ENCODE measurements around the gene VASP. TPM values are rescaled to one million over a fixed set of nuclear protein-coding genes. Genes with fewer than 3 reads are reported as not detected.

Gene VASP
- total RNA-seq, 4 donors from 2014 or later: 47.0 to 132 (median 68.7) TPM

DNA sequence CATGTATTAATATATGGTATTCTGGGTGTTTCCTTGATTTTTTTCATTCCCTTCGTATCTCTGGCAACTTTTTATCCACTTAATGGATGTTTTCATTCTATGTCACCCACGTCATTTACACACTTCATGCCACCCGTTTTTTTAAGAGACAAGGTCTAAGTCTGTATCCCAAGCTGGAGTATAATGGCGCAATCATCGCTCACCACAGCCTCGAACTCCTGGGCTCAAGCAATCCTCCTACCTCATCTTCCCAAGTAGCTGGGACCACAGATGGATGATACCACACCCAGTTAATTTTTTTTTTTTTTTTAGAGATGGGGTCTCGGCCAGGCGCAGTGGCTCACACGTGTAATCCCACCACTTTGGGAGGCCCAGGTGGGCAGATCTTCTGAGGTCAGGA is 3.4 kb upstream of the VASP start:
- DNase-seq (ENCODE audit: low spot score) (no peak), ATAC-seq (ENCODE audit: low FRiP score) (no peak)
- TF ChIP-seq, protein P1, sequence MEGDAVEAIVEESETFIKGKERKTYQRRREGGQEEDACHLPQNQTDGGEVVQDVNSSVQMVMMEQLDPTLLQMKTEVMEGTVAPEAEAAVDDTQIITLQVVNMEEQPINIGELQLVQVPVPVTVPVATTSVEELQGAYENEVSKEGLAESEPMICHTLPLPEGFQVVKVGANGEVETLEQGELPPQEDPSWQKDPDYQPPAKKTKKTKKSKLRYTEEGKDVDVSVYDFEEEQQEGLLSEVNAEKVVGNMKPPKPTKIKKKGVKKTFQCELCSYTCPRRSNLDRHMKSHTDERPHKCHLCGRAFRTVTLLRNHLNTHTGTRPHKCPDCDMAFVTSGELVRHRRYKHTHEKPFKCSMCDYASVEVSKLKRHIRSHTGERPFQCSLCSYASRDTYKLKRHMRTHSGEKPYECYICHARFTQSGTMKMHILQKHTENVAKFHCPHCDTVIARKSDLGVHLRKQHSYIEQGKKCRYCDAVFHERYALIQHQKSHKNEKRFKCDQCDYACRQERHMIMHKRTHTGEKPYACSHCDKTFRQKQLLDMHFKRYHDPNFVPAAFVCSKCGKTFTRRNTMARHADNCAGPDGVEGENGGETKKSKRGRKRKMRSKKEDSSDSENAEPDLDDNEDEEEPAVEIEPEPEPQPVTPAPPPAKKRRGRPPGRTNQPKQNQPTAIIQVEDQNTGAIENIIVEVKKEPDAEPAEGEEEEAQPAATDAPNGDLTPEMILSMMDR (IDR thresholded peaks at IDR 0.05): no peak

DNA sequence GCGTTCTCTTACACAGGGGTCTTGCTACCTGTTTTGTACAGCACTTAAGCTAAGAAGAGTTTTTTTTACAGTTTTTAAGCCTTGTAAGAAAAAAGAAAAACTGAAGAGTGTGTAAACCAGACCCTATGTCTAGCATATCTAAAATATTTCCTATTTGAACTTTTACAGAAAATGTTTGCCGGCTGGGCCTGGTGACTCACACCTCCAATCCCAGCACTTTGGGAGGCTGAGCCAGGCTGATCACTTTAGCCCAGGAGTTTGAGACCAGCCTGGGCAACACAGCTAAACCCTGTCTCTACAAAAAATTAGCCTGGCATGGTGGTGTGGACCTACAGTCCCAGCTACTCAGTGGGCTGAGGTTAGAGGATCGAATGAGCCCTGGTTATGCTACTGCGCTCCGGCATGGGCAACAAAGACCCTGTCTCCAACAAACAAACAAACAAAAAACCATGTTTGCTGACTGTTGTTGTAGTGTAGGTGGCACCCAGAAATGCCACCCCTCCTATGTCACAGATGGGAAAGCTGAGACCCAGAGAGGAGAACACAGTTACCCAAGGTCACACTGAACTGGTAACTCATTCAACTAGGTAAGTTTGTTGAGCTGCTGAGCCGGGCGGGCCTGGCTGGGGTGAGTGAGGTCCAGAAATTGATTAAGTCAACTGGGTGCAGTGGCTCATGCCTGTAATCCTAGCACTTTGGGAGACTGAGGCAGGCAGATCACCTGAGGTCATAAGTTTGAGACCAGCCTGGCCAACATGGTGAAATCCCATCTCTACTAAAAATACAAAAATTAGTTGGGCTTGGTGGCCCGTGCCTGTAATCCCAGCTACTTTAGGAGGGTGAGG is 1.9 kb upstream of the VASP start:
- DNase-seq (ENCODE audit: low spot score): no peak

DNA sequence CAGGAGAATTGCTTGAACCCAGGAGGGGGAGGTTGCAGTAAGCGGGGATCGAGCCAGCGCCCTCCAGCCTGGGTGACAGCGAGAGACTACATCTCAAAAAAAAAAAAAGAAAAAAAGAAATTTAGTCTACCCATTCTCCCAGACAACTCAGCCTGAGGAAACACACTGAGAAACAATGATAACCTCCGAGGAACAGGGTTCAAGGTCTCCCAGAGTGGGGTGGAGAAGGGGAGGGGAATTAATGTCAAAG is 1.4 kb upstream of the VASP start:
- DNase-seq (ENCODE audit: low spot score) (no peak), ATAC-seq (ENCODE audit: low FRiP score) (no peak)
- TF ChIP-seq, protein P1 (IDR thresholded peaks at IDR 0.05): no peak

More for the DNA sequence above, 1.9 kb upstream of the VASP start:
- ATAC-seq (ENCODE audit: low FRiP score): no peak
- TF ChIP-seq, protein P1 (IDR thresholded peaks at IDR 0.05): no peak

DNA sequence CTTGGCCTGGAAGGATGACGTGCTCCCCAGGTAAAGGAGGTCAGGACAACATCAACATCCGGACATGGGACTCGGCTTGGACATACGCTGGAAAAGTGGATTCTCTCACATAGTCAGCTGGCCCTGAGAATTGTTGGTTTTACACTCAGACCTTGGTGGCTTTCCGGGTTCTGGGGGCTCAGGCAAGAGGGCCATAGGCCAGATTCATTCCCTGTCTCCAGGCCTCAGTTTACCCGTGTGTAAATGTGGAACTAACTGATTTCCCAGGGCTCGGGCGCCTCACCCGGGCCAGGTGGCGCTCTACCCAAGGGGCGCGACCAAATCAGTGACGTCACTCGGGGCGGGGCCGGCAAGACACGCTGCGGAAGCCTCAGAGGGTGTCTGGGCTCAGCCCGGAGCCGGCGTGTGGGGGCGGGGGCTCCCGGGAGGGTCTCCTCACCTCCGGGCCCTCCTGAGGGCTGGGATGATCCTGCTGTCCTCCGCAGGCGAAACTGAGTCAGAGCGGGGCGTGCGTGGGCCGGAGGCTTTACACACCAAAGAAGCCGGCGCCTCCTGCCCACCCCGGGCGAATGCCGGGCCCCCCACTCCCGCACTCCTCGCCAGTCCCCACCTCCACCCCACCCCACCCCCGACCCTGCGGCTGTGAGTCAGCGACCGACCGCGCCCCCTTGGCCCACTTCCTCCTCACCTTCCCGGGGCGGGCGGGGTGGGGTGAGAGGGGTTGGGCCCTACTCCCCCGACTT is 862 bp upstream of the VASP start:
- ATAC-seq (ENCODE audit: low FRiP score) (peak; percentile 81), DNase-seq (ENCODE audit: low spot score) (peak; percentile 87)
- TF ChIP-seq, protein P1 (IDR thresholded peaks at IDR 0.05): no peak

DNA sequence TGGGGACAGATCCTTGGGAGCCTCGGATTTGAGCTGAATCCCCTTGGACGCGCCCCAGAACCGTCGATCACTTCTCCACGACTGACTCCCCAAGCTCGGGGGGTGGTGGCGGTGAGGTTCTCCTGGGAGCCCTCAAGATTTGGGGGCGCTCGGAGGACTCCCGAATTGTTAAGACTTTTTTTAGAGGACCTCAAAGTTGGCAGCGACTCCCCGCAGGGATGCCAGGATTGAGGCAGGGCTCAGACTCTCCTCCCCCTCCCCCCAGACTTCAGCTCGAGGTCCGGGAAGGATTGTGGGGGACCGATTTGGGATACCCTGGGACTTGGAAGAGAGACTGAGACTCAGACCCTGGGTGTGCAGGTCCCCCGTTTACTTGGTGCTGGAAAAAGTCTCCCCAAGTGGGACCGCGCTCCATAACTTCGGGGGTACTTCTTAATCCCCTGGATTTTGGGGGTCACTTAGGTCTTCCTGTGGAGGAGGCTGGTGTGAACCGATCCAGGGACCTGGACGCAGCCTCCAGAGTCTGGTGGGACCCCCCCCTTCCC is 665 bp downstream of the VASP start:
- no peak for ATAC-seq (ENCODE audit: low FRiP score)
- DNase-seq (ENCODE audit: low spot score): no peak
- TF ChIP-seq, protein P1 (IDR thresholded peaks at IDR 0.05): no peak

DNA sequence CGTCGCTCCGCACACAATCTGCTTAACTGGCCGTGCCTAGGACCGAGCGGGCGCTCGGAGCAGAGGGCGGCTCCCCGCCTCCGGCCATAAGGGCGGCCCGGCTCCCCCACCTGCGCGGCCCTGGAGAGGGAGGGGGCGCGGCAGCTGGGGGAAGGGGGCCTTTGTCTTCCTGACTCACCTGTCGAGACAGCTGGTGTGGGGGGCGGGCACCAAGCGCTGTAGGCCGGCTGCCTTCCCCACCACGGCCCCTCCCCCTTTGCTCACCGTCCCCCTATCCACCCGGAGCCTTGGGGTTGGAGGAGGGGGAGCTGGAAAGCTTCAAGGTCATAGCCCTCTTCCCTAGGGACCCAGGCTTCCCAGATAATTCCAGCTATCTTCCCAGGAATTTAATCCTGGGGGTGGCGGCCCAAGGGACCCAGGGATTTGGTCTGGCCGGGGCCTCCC is 1.2 kb downstream of the VASP start:
- peak; percentile 17 for ATAC-seq (ENCODE audit: low FRiP score)
- no peak for DNase-seq (ENCODE audit: low spot score)
- TF ChIP-seq, protein P1 (IDR thresholded peaks at IDR 0.05): no peak

All from omental fat pad (tissue), 4 donors.